HG03039 (cell line): Measurements from ENCODE around the gene KNCN.

Experiments used
- ATAC-seq: cut with Tn5 transposase; IDR thresholded peaks from one replicate; pipeline ENCODE4 v1.9.1; 2021; ENCODE audit warnings: mild to moderate bottlenecking, moderate library complexity; ENCODE audit not compliant: unreplicated experiment

Gene KNCN

DNA sequence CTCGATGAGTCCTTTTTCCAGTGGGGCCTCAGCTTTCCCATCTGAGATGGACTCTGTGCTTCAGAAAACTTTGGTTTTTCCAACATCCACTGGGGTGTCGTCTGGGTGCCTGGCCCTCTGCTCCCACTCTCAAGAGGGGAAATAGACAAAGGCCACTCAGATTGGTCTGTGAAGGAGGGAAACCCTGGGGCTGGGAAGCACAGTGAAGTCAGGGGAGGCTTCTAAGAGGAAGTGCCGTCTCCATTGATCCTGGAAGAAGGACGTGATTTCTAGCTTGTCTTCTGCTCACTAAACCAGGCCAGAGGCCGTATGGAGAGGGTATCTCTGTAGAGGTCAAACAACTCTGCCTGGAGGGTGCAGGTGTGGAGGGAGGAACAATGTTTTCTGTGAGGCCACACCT is 5.2 kb downstream of the KNCN start:
- no peak for ATAC-seq

DNA sequence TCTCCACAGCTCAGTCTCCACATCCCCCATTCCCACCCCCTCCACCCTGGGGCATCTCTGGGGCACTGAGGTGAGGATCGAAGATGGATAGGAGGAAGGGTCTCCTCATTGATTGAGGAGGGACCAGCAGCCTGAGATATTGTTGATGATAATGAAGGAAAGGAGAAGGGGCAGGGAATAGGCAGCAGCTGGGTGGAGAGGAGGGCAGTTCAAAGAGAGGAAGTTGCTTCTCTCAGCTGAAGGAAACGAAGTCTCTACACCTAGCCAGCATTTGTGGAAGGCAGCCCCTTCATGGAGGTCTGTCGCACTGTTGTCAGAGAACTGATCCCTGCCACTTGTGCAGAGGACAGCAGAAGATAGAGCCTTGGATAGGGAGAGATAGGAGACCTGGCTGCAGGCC is 5.7 kb downstream of the KNCN start:
- ATAC-seq: no peak

- ATAC-seq: no peak
Observed at GRCh38 chr1:46544561-46545240, 6.7 kb downstream of the KNCN start.

DNA sequence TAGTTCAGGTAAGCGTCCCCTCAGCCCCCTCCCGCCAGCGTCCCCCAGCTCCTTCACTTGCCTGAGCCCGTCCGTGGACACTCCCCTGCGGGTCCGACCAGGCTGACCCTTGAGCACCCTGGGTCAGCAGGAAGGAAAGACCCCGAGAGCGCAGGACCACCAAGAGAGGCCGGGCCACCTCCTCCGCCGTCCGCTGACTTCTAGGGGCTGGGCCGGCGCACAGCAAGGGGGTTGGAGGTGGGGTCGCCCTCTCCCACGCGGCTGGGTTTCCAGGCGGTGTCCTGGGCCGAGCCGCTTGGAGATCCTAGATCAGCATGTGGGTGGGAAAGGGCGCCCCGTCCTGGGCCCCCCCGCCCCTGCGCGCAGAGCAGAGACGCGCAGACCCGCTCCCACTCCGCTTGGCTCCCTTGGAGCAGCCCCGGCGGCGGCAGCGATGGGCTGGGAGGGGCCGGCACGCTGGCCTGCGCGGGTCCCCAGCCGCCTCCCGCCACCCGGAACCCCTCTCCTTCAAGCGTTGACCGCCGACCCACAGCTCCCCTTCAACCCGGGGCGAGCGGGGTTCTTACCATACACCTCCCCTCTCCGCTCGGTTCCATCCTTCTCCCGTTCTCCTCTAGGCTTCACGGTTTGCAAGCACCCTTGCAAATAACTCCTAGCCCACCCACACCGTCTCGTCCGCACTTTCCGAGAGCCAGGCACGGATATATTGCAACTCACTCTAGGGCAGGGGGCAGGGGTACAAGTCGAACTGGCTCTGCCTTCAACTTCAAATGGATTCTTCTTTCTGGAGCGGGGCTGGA is 7.5 kb downstream of the KNCN start:
- ATAC-seq: no peak

GRCh38 chr1:46543382-46543760 is 8.1 kb downstream of the KNCN start:
- no peak for ATAC-seq

GRCh38 chr1:46539972-46540371 is 11.5 kb downstream of the KNCN start:
- no peak for ATAC-seq

- ATAC-seq: no peak
Observed at GRCh38 chr1:46538147-46538546, 13.3 kb downstream of the KNCN start.

DNA sequence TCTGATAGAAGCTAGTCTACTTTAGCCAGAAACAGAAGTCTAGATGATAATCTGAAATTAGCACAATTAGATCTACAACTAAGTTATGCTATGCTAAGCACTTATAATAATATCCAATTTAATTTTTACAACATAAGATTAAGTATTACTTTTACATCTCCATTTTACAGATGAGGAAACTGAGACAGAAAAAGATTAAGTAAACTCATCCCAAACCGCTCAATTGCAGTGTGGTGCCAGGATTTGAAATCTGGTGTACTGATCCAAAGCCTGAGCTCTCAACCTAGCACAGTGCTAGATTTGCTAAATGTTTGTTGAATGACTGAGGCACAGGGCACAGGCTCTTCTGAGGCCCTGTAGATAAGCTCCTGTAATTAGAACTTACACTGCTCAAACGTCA is 13.8 kb downstream of the KNCN start:
- no peak for ATAC-seq

GRCh38 chr1:46536527-46536926 is 14.9 kb downstream of the KNCN start:
- ATAC-seq: no peak

DNA sequence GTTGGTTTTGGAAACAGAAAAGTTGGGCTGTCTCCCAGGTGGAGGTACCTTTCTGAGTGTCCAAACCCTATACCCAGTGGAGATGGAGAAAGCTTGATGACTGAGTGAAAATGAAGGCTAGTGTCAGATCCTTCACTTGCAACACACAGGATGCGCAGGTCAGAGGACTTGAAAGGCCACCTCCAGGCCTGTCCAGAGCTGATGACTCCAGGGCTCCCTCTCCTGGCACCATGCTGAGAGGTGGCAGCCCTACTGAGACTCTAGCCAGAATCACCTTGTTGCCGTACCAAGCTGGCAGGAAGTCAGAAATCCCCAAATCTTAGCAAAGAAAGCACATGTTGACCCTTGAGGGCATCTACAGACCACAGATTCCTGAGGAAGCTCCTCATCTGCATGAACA is 16.4 kb downstream of the KNCN start:
- ATAC-seq: no peak

GRCh38 chr1:46533179-46533864 is 18.1 kb downstream of the KNCN start:
- ATAC-seq: no peak

GRCh38 chr1:46532498-46533178 is 18.8 kb downstream of the KNCN start:
- no peak for ATAC-seq

DNA sequence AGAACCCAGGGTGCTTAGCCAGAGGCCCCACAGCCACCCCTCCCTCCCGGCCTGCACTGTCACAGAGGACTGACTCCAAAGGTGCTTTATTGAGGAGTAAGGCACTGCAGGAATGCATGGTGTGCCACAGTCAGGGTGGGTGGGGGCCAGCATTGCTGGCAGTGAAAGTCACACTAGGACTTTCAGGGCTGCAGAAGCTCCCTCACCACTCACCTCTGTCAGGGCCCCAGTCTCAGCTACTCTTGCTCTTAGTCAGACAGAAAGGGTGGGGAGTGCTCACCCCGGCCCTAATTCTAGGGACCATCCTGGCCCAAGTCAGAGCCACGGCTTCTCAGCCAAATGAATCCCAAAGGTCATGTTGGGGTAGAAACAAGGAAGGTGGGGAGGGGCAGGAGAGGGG is 19.4 kb downstream of the KNCN start:
- no peak for ATAC-seq

DNA sequence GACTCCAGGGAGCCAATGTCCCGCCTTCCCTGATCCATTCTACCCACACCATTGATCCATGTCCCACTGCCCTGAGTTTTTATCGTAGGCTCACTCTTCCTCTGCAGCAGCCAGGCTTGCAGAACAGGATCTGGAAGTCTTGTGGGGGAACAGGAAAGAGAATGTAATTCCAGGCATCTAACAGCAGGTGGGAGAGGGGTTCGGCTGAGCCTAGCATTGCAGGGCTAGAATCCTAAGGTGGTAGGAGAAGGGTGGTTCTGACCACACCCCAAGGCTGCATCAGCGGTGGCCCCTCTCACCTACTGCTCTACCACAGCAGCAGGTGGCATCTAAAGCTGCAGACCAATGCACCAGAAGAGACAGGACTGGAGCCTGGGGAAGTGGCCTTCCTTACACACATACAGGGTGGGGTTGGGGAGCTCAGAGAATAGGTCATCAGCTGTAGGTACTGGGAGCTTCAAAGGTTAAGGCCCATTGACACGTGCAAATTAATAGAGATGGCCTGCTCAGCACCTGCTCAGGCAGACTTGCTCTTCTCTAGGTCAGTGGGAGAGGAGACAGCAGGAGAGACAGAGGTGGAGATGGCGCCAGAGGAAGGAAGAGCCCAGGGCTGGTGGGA is 20.5 kb downstream of the KNCN start:
- ATAC-seq: no peak

DNA sequence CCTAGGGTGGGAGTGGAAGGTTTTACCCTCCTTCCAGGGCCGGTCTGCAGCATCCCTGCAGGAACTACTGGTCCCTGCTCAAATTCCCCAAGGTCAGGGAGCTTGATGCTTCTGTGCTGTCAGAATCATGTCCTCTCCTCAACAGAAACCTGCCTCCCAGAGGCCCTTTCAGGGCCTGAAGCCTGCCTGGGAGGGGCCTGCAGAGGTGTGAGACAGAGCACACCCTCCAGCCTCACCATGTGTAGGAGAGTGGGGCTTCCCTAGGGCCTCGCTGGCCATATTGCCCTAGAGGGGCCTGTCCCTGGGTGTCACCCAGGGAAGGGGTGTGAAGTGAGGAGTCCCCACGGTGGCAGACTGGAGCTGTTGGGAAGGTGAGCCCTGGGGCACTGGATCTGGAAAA is 21.1 kb downstream of the KNCN start:
- ATAC-seq: no peak

DNA sequence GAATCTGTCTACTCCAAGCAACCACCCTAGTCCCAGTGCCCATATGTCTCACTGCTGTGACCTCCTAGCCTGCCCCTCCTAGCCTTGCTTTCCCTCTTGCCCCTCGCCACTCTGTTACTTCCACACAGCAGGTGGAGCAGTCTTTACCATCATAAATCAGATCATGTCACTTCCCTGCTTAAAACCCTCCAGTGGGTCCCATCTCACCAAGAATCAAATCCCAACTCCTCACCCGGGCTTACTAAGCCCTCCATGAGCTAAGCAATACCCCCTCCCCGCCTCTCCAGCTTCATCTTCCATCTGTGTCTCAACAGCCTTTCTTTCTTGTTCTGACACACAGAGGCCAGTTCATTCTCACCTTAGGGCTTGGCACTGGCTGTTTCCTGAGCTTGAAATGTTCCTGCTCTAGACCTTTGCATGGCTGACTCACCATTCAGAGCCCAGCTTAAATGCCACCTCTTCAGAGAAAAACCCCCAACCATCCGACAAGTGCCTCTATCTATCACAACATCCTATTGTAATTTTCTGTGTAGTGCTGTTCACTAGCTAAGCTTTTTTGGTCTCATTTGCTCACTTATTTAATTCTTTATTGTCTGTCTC is 22.3 kb downstream of the KNCN start:
- no peak for ATAC-seq

DNA sequence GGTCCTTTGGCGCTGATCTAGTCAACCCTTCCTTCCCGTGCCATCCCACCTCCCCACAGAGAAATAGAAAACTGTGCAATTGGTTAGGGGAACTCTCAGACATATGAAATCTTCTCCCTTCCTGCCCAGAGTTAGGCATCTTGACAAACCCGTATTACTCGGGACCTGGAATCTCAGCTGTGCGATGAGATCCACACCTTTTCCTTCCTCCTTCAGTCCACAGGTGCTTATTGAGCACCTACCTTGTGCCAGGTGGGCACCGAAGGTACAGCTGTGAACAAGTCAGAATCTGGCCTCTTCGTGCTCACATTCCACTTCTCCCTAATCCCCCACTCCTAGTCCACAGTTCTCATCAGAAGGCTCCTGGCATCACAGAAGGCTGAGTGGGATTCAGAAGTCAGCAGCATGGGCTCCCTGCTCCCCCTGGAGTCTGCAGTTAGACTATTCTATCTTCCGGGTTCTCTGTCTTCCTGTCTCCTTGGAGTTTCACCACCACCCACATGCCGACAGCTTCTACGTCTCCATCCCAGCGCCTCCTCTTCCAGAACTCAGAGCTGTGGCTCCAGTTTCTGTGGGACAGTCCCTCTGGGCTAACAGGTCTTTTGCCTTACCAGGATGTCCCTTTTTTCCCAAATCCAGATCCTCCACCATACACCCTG is 23.0 kb downstream of the KNCN start:
- no peak for ATAC-seq

GRCh38 chr1:46527474-46528296 is 23.8 kb downstream of the KNCN start:
- ATAC-seq: no peak

- no peak for ATAC-seq
Observed at GRCh38 chr1:46526691-46527291, 24.7 kb downstream of the KNCN start.
